OCI-LY1 (cell line): ENCODE data around the gene AAK1.

Source experiments
- H2AFZ ChIP-seq: fragments of 200-600 bp; sonication (generic), shearing (Covaris generic); 2 replicates; pipeline ENCODE4 v1.6.0; 2014; ENCODE audit warnings: antibody characterized with exemption, mild to moderate bottlenecking, low read length
- H3F3A ChIP-seq: fragments of 200-600 bp; sonication (generic), shearing (Covaris generic); 2 replicates; pipeline ENCODE4 v1.6.0; 2014; ENCODE audit warnings: mild to moderate bottlenecking, antibody characterized with exemption, low read length, moderate library complexity; ENCODE audit not compliant: insufficient read depth
- H3K27ac ChIP-seq: fragments of 200-600 bp; sonication (generic); 2 replicates; pipeline ENCODE4 v1.5.1; 2014; ENCODE audit warnings: low read length, mixed run types, mild to moderate bottlenecking, low read depth; ENCODE audit not compliant: poor library complexity, severe bottlenecking
- H3K27me3 ChIP-seq: fragments of 200-600 bp; sonication (generic); 2 replicates; pipeline ENCODE4 v1.6.0; 2014; ENCODE audit warnings: antibody characterized with exemption, mild to moderate bottlenecking, low read length, moderate library complexity; ENCODE audit not compliant: insufficient read depth
- H3K36me3 ChIP-seq: fragments of 200-600 bp; sonication (generic); 2 replicates; pipeline ENCODE4 v1.6.1; 2014; ENCODE audit warnings: mild to moderate bottlenecking, antibody characterized with exemption, low read length, moderate library complexity, mixed read lengths; ENCODE audit not compliant: insufficient read depth
- H3K4me1 ChIP-seq: fragments of 200-600 bp; sonication (generic); 2 replicates; pipeline ENCODE4 v1.5.1; 2014; ENCODE audit warnings: mild to moderate bottlenecking, low read length, moderate library complexity; ENCODE audit not compliant: insufficient read depth, severe bottlenecking
- H3K4me2 ChIP-seq: fragments of 200-600 bp; sonication (generic), shearing (Covaris generic); 2 replicates; pipeline ENCODE4 v1.6.1; 2014; ENCODE audit warnings: low read length
- H3K4me3 ChIP-seq: fragments of 200-600 bp; sonication (generic); 2 replicates; pipeline ENCODE4 v1.5.1; 2014; ENCODE audit warnings: low read length, low read depth, mild to moderate bottlenecking, mixed read lengths; ENCODE audit not compliant: poor library complexity, severe bottlenecking
- H3K79me2 ChIP-seq: fragments of 200-600 bp; shearing (Covaris generic); 2 replicates; pipeline ENCODE4 v1.6.1; 2016; ENCODE audit warnings: mixed run types, low read length, mixed read lengths; ENCODE audit not compliant: insufficient read depth
- H3K9ac ChIP-seq: fragments of 200-600 bp; sonication (generic), shearing (Covaris generic); 2 replicates; pipeline ENCODE4 v1.6.1; 2014; ENCODE audit warnings: mild to moderate bottlenecking, low read length, mixed read lengths
- H3K9me2 ChIP-seq: fragments of 200-600 bp; sonication (generic), shearing (Covaris generic); 2 replicates; pipeline ENCODE4 v1.6.1; 2014; ENCODE audit warnings: low read depth, mild to moderate bottlenecking, low read length, mixed read lengths
- H3K9me3 ChIP-seq: fragments of 200-600 bp; shearing (Covaris generic); 2 replicates; pipeline ENCODE4 v1.6.1; 2014; ENCODE audit warnings: low read length, mixed read lengths
- H4K20me1 ChIP-seq: fragments of 200-600 bp; sonication (generic), shearing (Covaris generic); 2 replicates; pipeline ENCODE4 v1.6.0; 2016; ENCODE audit warnings: mild to moderate bottlenecking, low read length; ENCODE audit not compliant: insufficient read depth
- CTCF ChIP-seq: fragments of 200-600 bp; sonication (generic), shearing (Covaris generic); IDR thresholded peaks from 2 replicates; pipeline ENCODE4 v1.5.1; 2017; ENCODE audit warnings: mild to moderate bottlenecking, antibody characterized with exemption, low read length, moderate library complexity, mixed read lengths
- EZH2 ChIP-seq: fragments of 200-600 bp; sonication (generic), shearing (Covaris generic); IDR thresholded peaks from 2 replicates; pipeline ENCODE4 v1.8.0; 2017; ENCODE audit warnings: borderline replicate concordance, mixed run types, mild to moderate bottlenecking, antibody characterized with exemption, low read length, moderate library complexity, mixed read lengths

AAK1 gene

GRCh38 chr2:69529480-69529879 is 114.1 kb downstream of the AAK1 start:
- H3K9ac ChIP-seq = no peak overlapping the region
- H2AFZ ChIP-seq = no peak overlapping the region

GRCh38 chr2:69525261-69525660 is 118.3 kb downstream of the AAK1 start:
- Histone ChIP-seq H3K9me2 (no peaks in the 10 kb centered on the region), H3K9ac (no peak overlapping the region), H3K27ac (no peak overlapping the region), H3K4me2 (no peak overlapping the region), H4K20me1 (no peaks in the 10 kb centered on the region), H3K36me3 (no peaks in the 10 kb centered on the region; the same call in 1 of the 2 replicates), H2AFZ (no peak overlapping the region), H3K27me3 (no peaks in the 10 kb centered on the region), H3K9me3 (no peaks in the 10 kb centered on the region), H3F3A (no peaks in the 10 kb centered on the region), H3K79me2 (no peaks in the 10 kb centered on the region), H3K4me3 (no peak overlapping the region), H3K4me1 (no peaks in the 10 kb centered on the region)
- TF ChIP-seq CTCF (no peak), EZH2 (no peak)

More at GRCh38 chr2:69529480-69529879, 114.1 kb downstream of the AAK1 start:
- Histone ChIP-seq H3K9me2 (no peaks in the 10 kb centered on the region), H3K4me2 (no peak overlapping the region), H3K27ac (no peak overlapping the region), H3K27me3 (no peaks in the 10 kb centered on the region), H3K9me3 (no peaks in the 10 kb centered on the region; the same call in 1 of the 2 replicates), H3K36me3 (no peaks in the 10 kb centered on the region; the same call in 1 of the 2 replicates), H3K4me1 (no peaks in the 10 kb centered on the region), H3K79me2 (no peaks in the 10 kb centered on the region), H3F3A (no peaks in the 10 kb centered on the region), H4K20me1 (no peaks in the 10 kb centered on the region), H3K4me3 (no peak overlapping the region)
- TF ChIP-seq EZH2 = no peak
- TF ChIP-seq CTCF = no peak

- no peaks in the 10 kb centered on the region; the same call in 1 of the 2 replicates for H3K36me3 ChIP-seq
- H3K9ac ChIP-seq = no peak overlapping the region
- H3F3A ChIP-seq = no peaks in the 10 kb centered on the region
- no peaks in the 10 kb centered on the region for H3K4me1 ChIP-seq
- no peaks in the 10 kb centered on the region for H3K9me2 ChIP-seq
- H3K79me2 ChIP-seq = no peaks in the 10 kb centered on the region
- no peaks in the 10 kb centered on the region for H3K9me3 ChIP-seq
- H4K20me1 ChIP-seq = no peaks in the 10 kb centered on the region
- H3K27ac ChIP-seq = no peak overlapping the region
- no peaks in the 10 kb centered on the region for H3K27me3 ChIP-seq
- H2AFZ ChIP-seq = no peak overlapping the region
- no peak overlapping the region for H3K4me2 ChIP-seq
- no peak overlapping the region for H3K4me3 ChIP-seq
- no peak for TF ChIP-seq CTCF
- no peak for TF ChIP-seq EZH2
Observed at GRCh38 chr2:69524799-69525198, 118.7 kb downstream of the AAK1 start.
